ENCODE measurements around the gene ARHGAP28. TPM values are rescaled to one million over a fixed set of nuclear protein-coding genes. Genes with fewer than 3 reads are reported as not detected.

The ARHGAP28 gene
- total RNA-seq, 1 donor from 2014 or later, result 104 TPM

DNA sequence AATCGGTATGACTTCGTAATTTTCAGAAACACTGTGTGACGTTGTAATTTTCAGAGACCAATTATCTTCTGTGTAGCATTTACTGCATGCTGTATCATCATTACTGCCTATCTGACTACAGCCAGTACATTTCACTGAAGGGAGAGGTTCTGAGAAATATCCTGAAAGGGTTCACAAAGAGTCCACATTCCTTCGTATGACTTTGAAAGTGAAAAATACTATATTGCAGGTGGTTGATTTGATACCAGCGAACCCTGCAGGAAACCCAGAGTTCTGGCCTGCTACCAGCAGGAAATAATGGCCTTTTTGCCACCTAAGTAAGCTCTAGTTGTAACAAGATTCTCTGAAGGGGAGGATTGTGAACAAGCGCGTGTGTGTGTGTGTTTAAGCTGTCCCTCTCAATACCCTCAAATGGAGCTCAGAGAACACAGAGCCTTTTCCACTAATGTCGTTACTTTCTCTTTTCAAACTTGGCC is 155.5 kb downstream of the ARHGAP28 start:
- Mint-ChIP-seq H3K27me3 (no peaks in the 10 kb centered on the region), H3K4me3 (peak overlapping the region; percentile 57), H3K9me3 (peaks cover 4% of the 10 kb centered on the region), H3K4me1 (ENCODE audit: unreplicated experiment) (peaks cover 47% of the 10 kb centered on the region), H3K36me3 (peaks cover 25% of the 10 kb centered on the region), H3K27ac (peak overlapping the region; percentile 96)
- TF ChIP-seq, protein P1, sequence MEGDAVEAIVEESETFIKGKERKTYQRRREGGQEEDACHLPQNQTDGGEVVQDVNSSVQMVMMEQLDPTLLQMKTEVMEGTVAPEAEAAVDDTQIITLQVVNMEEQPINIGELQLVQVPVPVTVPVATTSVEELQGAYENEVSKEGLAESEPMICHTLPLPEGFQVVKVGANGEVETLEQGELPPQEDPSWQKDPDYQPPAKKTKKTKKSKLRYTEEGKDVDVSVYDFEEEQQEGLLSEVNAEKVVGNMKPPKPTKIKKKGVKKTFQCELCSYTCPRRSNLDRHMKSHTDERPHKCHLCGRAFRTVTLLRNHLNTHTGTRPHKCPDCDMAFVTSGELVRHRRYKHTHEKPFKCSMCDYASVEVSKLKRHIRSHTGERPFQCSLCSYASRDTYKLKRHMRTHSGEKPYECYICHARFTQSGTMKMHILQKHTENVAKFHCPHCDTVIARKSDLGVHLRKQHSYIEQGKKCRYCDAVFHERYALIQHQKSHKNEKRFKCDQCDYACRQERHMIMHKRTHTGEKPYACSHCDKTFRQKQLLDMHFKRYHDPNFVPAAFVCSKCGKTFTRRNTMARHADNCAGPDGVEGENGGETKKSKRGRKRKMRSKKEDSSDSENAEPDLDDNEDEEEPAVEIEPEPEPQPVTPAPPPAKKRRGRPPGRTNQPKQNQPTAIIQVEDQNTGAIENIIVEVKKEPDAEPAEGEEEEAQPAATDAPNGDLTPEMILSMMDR (conservative IDR thresholded peaks at IDR 0.05), result no peak
- DNase-seq (ENCODE audit: extremely low spot score, unreplicated experiment), result no peak

DNA sequence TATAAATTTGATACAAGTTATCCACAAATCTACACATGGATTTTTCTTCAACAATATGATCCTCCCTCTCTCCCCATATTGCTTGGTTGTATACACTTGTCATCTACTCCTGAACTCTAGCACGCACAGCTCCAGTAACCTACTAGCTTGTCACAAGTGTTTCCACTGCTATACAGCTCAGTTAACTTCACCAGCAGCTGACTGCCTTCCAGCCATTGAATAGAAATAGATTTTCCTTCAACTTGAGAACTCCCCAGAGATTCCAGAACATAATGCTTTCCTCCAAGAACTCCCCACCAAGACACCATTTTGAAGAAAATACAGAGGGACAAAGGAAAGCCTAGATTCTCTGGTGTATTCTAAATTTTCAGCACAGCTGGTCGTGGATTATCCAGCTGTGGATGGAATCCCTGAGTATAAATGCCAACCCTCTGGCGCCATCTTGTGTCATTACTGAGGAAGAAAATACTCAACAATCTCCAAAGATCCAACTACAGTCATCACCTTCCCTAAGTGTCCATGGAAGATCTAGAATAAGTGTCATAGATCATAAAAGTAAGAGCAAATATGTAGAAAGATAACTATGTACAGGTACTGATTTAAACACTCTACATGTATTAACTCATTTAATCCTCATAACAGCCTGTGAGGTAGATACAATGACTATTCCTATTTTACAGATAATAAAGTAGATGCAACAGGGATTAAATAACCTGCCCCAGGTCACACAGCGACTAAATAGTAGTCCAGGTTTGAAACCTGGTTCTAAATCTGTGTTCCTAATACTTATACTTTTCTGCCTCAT is 156.7 kb downstream of the ARHGAP28 start:
- TF ChIP-seq, protein P1 (conservative IDR thresholded peaks at IDR 0.05), result peak; percentile 94
- peaks cover 35% of the 10 kb centered on the region for H3K4me1 Mint-ChIP-seq (ENCODE audit: unreplicated experiment)
- peak overlapping the region; percentile 92 for H3K27ac Mint-ChIP-seq
- H3K27me3 Mint-ChIP-seq, result no peaks in the 10 kb centered on the region
- H3K9me3 Mint-ChIP-seq, result peaks cover 4% of the 10 kb centered on the region
- peak overlapping the region; percentile 12 for H3K4me3 Mint-ChIP-seq
- DNase-seq (ENCODE audit: extremely low spot score, unreplicated experiment), result no peak
- peaks cover 34% of the 10 kb centered on the region for H3K36me3 Mint-ChIP-seq

DNA sequence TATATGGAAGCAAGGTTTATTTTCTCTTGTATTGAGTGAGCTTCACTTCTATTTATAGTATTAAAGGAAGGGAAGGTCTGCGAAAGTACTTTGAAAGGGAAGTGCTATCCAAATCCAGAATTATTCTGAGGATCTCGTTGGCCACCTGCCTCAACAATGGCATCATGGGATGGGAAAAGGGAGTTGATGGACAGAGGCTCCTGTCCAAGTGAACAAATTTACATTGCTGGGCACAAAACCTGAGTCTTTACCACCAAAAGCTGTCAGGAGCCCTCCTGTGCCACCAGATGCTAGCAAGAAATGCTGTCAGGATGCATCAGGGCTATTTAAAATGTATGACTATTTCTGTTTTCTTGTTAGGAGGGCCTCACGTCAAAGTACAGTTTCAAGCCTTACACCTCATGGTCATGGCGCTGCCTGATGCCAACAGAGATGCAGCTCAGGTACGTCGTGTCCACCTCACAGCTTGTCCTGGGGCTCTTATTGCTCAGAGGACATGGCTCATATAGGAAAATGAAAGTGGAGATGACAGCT is 157.3 kb downstream of the ARHGAP28 start:
- Mint-ChIP-seq H3K4me1 (ENCODE audit: unreplicated experiment) (peaks cover 30% of the 10 kb centered on the region), H3K4me3 (no peak overlapping the region), H3K36me3 (peaks cover 30% of the 10 kb centered on the region), H3K9me3 (peaks cover 4% of the 10 kb centered on the region), H3K27me3 (no peaks in the 10 kb centered on the region), H3K27ac (no peak overlapping the region)
- TF ChIP-seq, protein P1 (conservative IDR thresholded peaks at IDR 0.05), result no peak
- DNase-seq (ENCODE audit: extremely low spot score, unreplicated experiment), result no peak

DNA sequence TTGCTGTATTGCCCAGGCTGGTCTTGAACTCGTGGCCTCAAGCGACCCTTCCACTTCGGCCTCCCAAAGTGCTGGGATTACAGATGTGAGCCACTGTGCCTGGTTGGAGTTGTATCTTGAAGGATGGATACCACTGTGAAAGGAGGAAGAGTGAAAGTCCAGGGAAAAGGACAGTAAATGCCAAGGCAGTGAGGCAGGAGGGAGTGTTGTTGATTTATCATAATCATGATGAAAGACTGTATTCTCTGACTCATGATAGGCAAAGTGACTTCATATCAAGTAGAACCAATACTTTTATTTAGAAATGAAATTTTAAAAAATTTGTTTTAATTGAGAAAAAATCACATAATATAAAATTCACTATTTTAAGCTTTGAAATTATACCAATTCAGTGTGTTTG is 162.3 kb downstream of the ARHGAP28 start:
- H3K4me3 Mint-ChIP-seq, result no peak overlapping the region
- no peak for DNase-seq (ENCODE audit: extremely low spot score, unreplicated experiment)
- no peaks in the 10 kb centered on the region for H3K9me3 Mint-ChIP-seq
- H3K27me3 Mint-ChIP-seq, result no peaks in the 10 kb centered on the region
- H3K27ac Mint-ChIP-seq, result no peak overlapping the region
- TF ChIP-seq, protein P1 (conservative IDR thresholded peaks at IDR 0.05), result no peak
- peaks cover 25% of the 10 kb centered on the region for H3K36me3 Mint-ChIP-seq
- no peaks in the 10 kb centered on the region for H3K4me1 Mint-ChIP-seq (ENCODE audit: unreplicated experiment)

DNA sequence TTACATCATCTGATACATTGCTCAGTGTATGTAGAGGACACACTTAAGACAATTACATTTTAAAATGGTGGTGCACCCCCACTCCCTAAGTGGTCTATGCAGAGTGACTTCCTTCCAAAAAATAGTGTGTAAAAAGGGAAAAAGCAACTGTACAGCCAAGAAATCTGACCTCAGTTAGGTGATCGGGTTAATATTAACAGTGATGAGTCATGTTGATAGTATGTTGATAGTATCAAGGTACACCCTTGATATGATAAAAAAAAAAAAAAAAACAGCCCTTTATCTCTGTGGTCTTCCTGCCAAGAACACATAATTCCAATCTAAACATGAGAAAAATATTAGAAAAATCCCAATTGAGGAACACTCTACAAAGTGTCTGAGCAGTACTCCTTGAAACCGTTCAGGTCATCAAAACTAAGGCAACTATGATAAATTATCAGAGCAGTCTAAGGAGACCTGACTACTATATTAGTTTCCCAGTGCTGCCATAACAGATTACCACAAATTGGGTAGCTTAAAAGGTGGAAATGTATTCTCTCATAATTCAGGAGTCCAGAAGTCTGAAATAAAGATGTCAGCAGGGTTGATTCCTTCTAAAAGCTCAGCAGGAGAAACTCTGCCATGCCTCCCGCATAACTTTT is 171.9 kb downstream of the ARHGAP28 start:
- Mint-ChIP-seq H3K4me1 (ENCODE audit: unreplicated experiment) (no peaks in the 10 kb centered on the region), H3K27me3 (no peaks in the 10 kb centered on the region), H3K9me3 (peaks cover 13% of the 10 kb centered on the region), H3K4me3 (no peak overlapping the region), H3K27ac (no peak overlapping the region), H3K36me3 (peaks cover 38% of the 10 kb centered on the region)
- DNase-seq (ENCODE audit: extremely low spot score, unreplicated experiment), result no peak
- TF ChIP-seq, protein P1 (conservative IDR thresholded peaks at IDR 0.05), result no peak
